ENCODE measurements around the gene ARR3. TPM values are rescaled to one million over a fixed set of nuclear protein-coding genes. Genes with fewer than 3 reads are reported as not detected.
"Not testable (repeated sequence)": the region's sequence is repeated elsewhere in the genome, so short reads cannot be mapped to it uniquely, and the experiment has no call there.

Gene ARR3
- polyA plus RNA-seq, 1 donor from 2014 or later = not detected

- H3K9me3 ChIP-seq (ENCODE audit: low read length) = no peaks in the 10 kb centered on the region
- H2AFZ ChIP-seq (ENCODE audit: low read depth, low read length) = no peak overlapping the region
- no peaks in the 10 kb centered on the region for H3K36me3 ChIP-seq (ENCODE audit: insufficient read depth, low read length)
- H3K27ac ChIP-seq (ENCODE audit: low read length) = no peak overlapping the region
- TF ChIP-seq SMC3 (conservative IDR thresholded peaks at IDR 0.05; ENCODE audit: poor library complexity) (no peak), EZH2 (IDR thresholded peaks at IDR 0.05; ENCODE audit: borderline replicate concordance, insufficient read depth, low read length, poor library complexity, severe bottlenecking) (no peak), TAF1 (IDR thresholded peaks at IDR 0.05; ENCODE audit: low read depth) (no peak), POLR2AphosphoS5 (IDR thresholded peaks at IDR 0.05) (no peak), CTCF (IDR thresholded peaks at IDR 0.05; ENCODE audit: poor library complexity, severe bottlenecking) (no peak), RAD21 (conservative IDR thresholded peaks at IDR 0.05) (no peak), REST (IDR thresholded peaks at IDR 0.05; ENCODE audit: borderline replicate concordance) (no peak), EP300 (conservative IDR thresholded peaks at IDR 0.05; ENCODE audit: poor library complexity, severe bottlenecking) (no peak), MXI1 (conservative IDR thresholded peaks at IDR 0.05; ENCODE audit: poor library complexity, severe bottlenecking) (no peak)
- H3K27me3 ChIP-seq (ENCODE audit: insufficient read depth, low read depth, low read length) = no peaks in the 10 kb centered on the region
- H3K9ac ChIP-seq (ENCODE audit: low read length) = no peak overlapping the region
- no peak overlapping the region for H3K4me3 ChIP-seq (ENCODE audit: low read length)
- H4K20me1 ChIP-seq (ENCODE audit: insufficient read depth) = no peaks in the 10 kb centered on the region
- no peak overlapping the region for H3K4me2 ChIP-seq (ENCODE audit: low read length)
- no peaks in the 10 kb centered on the region for H3K79me2 ChIP-seq (replicated peaks; ENCODE audit: insufficient read depth, low read length)
- no peaks in the 10 kb centered on the region for H3K9me2 ChIP-seq (ENCODE audit: insufficient read depth, low read length)
- H3F3A ChIP-seq (ENCODE audit: insufficient read depth, low read length, poor library complexity, severe bottlenecking) = no peaks in the 10 kb centered on the region
Measured at GRCh38 chrX:70313503-70313902, 45.4 kb downstream of the ARR3 start.

- H3F3A ChIP-seq (ENCODE audit: insufficient read depth, low read length, poor library complexity, severe bottlenecking) = no peaks in the 10 kb centered on the region
- no peaks in the 10 kb centered on the region for H3K27me3 ChIP-seq (ENCODE audit: insufficient read depth, low read depth, low read length)
- H2AFZ ChIP-seq (ENCODE audit: low read depth, low read length) = no peak overlapping the region
- no peaks in the 10 kb centered on the region for H4K20me1 ChIP-seq (ENCODE audit: insufficient read depth)
- H3K36me3 ChIP-seq (ENCODE audit: insufficient read depth, low read length) = no peaks in the 10 kb centered on the region
- H3K4me2 ChIP-seq (ENCODE audit: low read length) = no peak overlapping the region
- no peak overlapping the region for H3K27ac ChIP-seq (ENCODE audit: low read length)
- H3K9ac ChIP-seq (ENCODE audit: low read length) = no peak overlapping the region
- H3K9me2 ChIP-seq (ENCODE audit: insufficient read depth, low read length) = no peaks in the 10 kb centered on the region
- H3K79me2 ChIP-seq (replicated peaks; ENCODE audit: insufficient read depth, low read length) = no peaks in the 10 kb centered on the region
- no peaks in the 10 kb centered on the region for H3K9me3 ChIP-seq (ENCODE audit: low read length)
- no peak for TF ChIP-seq REST (IDR thresholded peaks at IDR 0.05; ENCODE audit: borderline replicate concordance)
- no peak for TF ChIP-seq CTCF (IDR thresholded peaks at IDR 0.05; ENCODE audit: poor library complexity, severe bottlenecking)
- no peak for TF ChIP-seq EZH2 (IDR thresholded peaks at IDR 0.05; ENCODE audit: borderline replicate concordance, insufficient read depth, low read length, poor library complexity, severe bottlenecking)
- TF ChIP-seq MXI1 (conservative IDR thresholded peaks at IDR 0.05; ENCODE audit: poor library complexity, severe bottlenecking) = no peak
- no peak for TF ChIP-seq EP300 (conservative IDR thresholded peaks at IDR 0.05; ENCODE audit: poor library complexity, severe bottlenecking)
- H3K4me3 ChIP-seq (ENCODE audit: low read length) = no peak overlapping the region
Measured at GRCh38 chrX:70322784-70323183, 54.6 kb downstream of the ARR3 start.

GRCh38 chrX:70323628-70324027 is 55.5 kb downstream of the ARR3 start:
- not testable (repeated sequence) for H3K27ac ChIP-seq (ENCODE audit: low read length); H3K36me3 ChIP-seq (ENCODE audit: insufficient read depth, low read length); H3K4me2 ChIP-seq (ENCODE audit: low read length); H3K9me2 ChIP-seq (ENCODE audit: insufficient read depth, low read length); H3K9me3 ChIP-seq (ENCODE audit: low read length); H3K79me2 ChIP-seq (replicated peaks; ENCODE audit: insufficient read depth, low read length); H4K20me1 ChIP-seq (ENCODE audit: insufficient read depth); H2AFZ ChIP-seq (ENCODE audit: low read depth, low read length); H3K27me3 ChIP-seq (ENCODE audit: insufficient read depth, low read depth, low read length); H3K9ac ChIP-seq (ENCODE audit: low read length); H3F3A ChIP-seq (ENCODE audit: insufficient read depth, low read length, poor library complexity, severe bottlenecking); H3K4me3 ChIP-seq (ENCODE audit: low read length)
